IMR-90 (cell line): ENCODE measurements around the gene ADAM33. TPM values are rescaled to one million over a fixed set of nuclear protein-coding genes. Genes with fewer than 3 reads are reported as not detected.

Experiments used
- ATAC-seq: fragments of 200-7000 bp; cut with Tn5 transposase; 2 replicates; pipeline ENCODE4 v1.9.1; 2020; ENCODE audit warnings: low read depth, mild to moderate bottlenecking, moderate library complexity
- BruUV-seq: library from RNA; stranded (reverse); fragments of 400-500 nt; replicated peaks from 2 replicates; lab custom pipeline; 2021; lab: Mats Ljungman, UMichigan
- CTCF ChIA-PET: fragments of 300-600 bp; formaldehyde crosslinking; extraction: SDS; loops from one replicate; lab custom pipeline; 2021; ENCODE audit warnings: antibody characterized with exemption; lab: Yijun Ruan, JAX
- POLR2A ChIA-PET: fragments of 300-600 bp; sonication (Branson Sonifier 250); formaldehyde crosslinking; loops from one replicate; lab custom pipeline; 2022; ENCODE audit warnings: antibody characterized with exemption; ENCODE audit not compliant: unreplicated experiment; lab: Charles Lee
- DNase-seq: peaks from one replicate; pipeline ENCODE4 v3.0.0; 2013
- H2AFZ ChIP-seq: replicated peaks from 2 replicates; pipeline ENCODE3; 2013; ENCODE audit warnings: low read length, mild to moderate bottlenecking; ENCODE audit not compliant: poor library complexity
- H2AK5ac ChIP-seq: 2 replicates; pipeline ENCODE4 v1.6.1; 2013; ENCODE audit warnings: low read depth, low read length, inconsistent platforms
- H2AK9ac ChIP-seq: replicated peaks from 2 replicates; pipeline ENCODE3; 2013; ENCODE audit warnings: mild to moderate bottlenecking, low read depth, low read length, moderate library complexity; ENCODE audit not compliant: poor library complexity
- H2BK120ac ChIP-seq: 2 replicates; pipeline ENCODE4 v1.6.1; 2013; ENCODE audit warnings: low read depth, low read length, inconsistent platforms
- H2BK15ac ChIP-seq: 3 replicates; pipeline ENCODE4 v1.6.1; 2013; ENCODE audit warnings: low read depth, low read length, inconsistent platforms
- H2BK20ac ChIP-seq: 2 replicates; pipeline ENCODE4 v1.6.1; 2013; ENCODE audit warnings: low read depth, mild to moderate bottlenecking, inconsistent platforms, low read length, moderate library complexity
- H2BK5ac ChIP-seq: 2 replicates; pipeline ENCODE4 v1.6.1; 2013; ENCODE audit warnings: mild to moderate bottlenecking, low read depth, low read length, inconsistent platforms; ENCODE audit not compliant: poor library complexity, severe bottlenecking
- H3K14ac ChIP-seq: replicated peaks from 2 replicates; pipeline ENCODE4 v1.6.1; 2013; ENCODE audit warnings: low read depth, low read length, inconsistent platforms
- H3K18ac ChIP-seq: 2 replicates; pipeline ENCODE4 v1.6.1; 2013; ENCODE audit warnings: low read depth, low read length, control low read depth
- H3K23ac ChIP-seq: 2 replicates; pipeline ENCODE4 v1.6.1; 2013; ENCODE audit warnings: low read depth, low read length, inconsistent platforms
- H3K27ac ChIP-seq: 2 replicates; pipeline ENCODE4 v1.5.1; 2013; ENCODE audit warnings: mild to moderate bottlenecking, control low read depth, low read length; ENCODE audit not compliant: insufficient read depth
- H3K27me3 ChIP-seq: 2 replicates; pipeline ENCODE4 v1.6.1; 2013; ENCODE audit warnings: low read length; ENCODE audit not compliant: control insufficient read depth, insufficient read depth
- H3K36me3 ChIP-seq: 2 replicates; pipeline ENCODE4 v1.6.1; 2013; ENCODE audit warnings: low read length, mixed read lengths; ENCODE audit not compliant: control insufficient read depth, insufficient read depth
- H3K4ac ChIP-seq: 2 replicates; pipeline ENCODE4 v1.6.1; 2013; ENCODE audit warnings: low read depth, low read length, inconsistent platforms
- H3K4me1 ChIP-seq: 2 replicates; pipeline ENCODE4 v1.6.1; 2013; ENCODE audit warnings: low read length, mixed read lengths; ENCODE audit not compliant: control insufficient read depth, insufficient read depth
- H3K4me2 ChIP-seq: 2 replicates; pipeline ENCODE4 v1.6.1; 2013; ENCODE audit warnings: low read depth, mild to moderate bottlenecking, control low read depth, low read length, moderate library complexity
- H3K4me3 ChIP-seq: 2 replicates; pipeline ENCODE4 v1.5.1; 2013; ENCODE audit warnings: low read depth, mild to moderate bottlenecking, control low read depth, low read length, moderate library complexity; ENCODE audit not compliant: insufficient read depth
- H3K56ac ChIP-seq: 2 replicates; pipeline ENCODE4 v1.6.1; 2013; ENCODE audit warnings: low read length, inconsistent platforms; ENCODE audit not compliant: insufficient read depth; ENCODE audit errors: extremely low read depth
- H3K79me1 ChIP-seq, 2 experiments: 2 replicates each; pipeline ENCODE4 v1.6.1; 2013; ENCODE audit warnings: low read length in 2 of 2, inconsistent platforms in 1 of 2, low read depth in 1 of 2
- H3K9ac ChIP-seq: 2 replicates; pipeline ENCODE4 v1.6.1; 2013; ENCODE audit warnings: low read depth, low read length, control low read depth
- H3K9me1 ChIP-seq: 2 replicates; pipeline ENCODE4 v1.6.1; 2013; ENCODE audit warnings: low read length, inconsistent platforms; ENCODE audit not compliant: insufficient read depth
- H3K9me3 ChIP-seq: 2 replicates; pipeline ENCODE4 v1.6.1; 2013; ENCODE audit warnings: low read length; ENCODE audit not compliant: control insufficient read depth, insufficient read depth
- H4K20me1 ChIP-seq: 2 replicates; pipeline ENCODE4 v1.6.1; 2013; ENCODE audit warnings: low read length, inconsistent platforms; ENCODE audit not compliant: insufficient read depth
- H4K5ac ChIP-seq: 2 replicates; pipeline ENCODE4 v1.6.1; 2013; ENCODE audit warnings: mild to moderate bottlenecking, low read depth, low read length, control low read depth
- H4K8ac ChIP-seq, 2 experiments: 2 replicates each; pipeline ENCODE4 v1.6.1; 2013; ENCODE audit warnings: low read depth in 2 of 2, low read length in 2 of 2, control low read depth in 1 of 2, inconsistent platforms in 1 of 2
- H4K91ac ChIP-seq: 2 replicates; pipeline ENCODE4 v1.6.1; 2013; ENCODE audit warnings: low read depth, low read length, inconsistent platforms; ENCODE audit not compliant: insufficient read depth
- BHLHE40 ChIP-seq: fragments of 150-350 bp; IDR thresholded peaks from 2 replicates; pipeline ENCODE4 v1.6.1; 2016; ENCODE audit warnings: mild to moderate bottlenecking, low read depth, low read length
- CHD1 ChIP-seq: IDR thresholded peaks from 2 replicates; pipeline ENCODE4 v1.6.1; 2012; ENCODE audit warnings: low read depth, low read length, improper control_type of control experiment
- FOS ChIP-seq: fragments of 150-350 bp; IDR thresholded peaks from 2 replicates; pipeline ENCODE4 v1.6.1; 2016; ENCODE audit warnings: low read depth, low read length
- MAFK ChIP-seq: IDR thresholded peaks from 2 replicates; pipeline ENCODE4 v1.6.1; 2012; ENCODE audit warnings: low read depth, low read length, improper control_type of control experiment
- MAZ ChIP-seq: IDR thresholded peaks from 2 replicates; pipeline ENCODE4 v1.6.1; 2012; ENCODE audit warnings: low read depth, mild to moderate bottlenecking, low read length, improper control_type of control experiment, moderate library complexity, borderline replicate concordance
- RAD21 ChIP-seq: IDR thresholded peaks from 2 replicates; pipeline ENCODE4 v1.6.1; 2012; ENCODE audit warnings: low read length, improper control_type of control experiment
- RCOR1 ChIP-seq: IDR thresholded peaks from 2 replicates; pipeline ENCODE4 v1.6.1; 2012; ENCODE audit warnings: mild to moderate bottlenecking, low read length, improper control_type of control experiment; ENCODE audit not compliant: insufficient replicate concordance
- RFX5 ChIP-seq: IDR thresholded peaks from 2 replicates; pipeline ENCODE4 v1.8.0; 2012; ENCODE audit warnings: low read depth, mild to moderate bottlenecking, low read length, moderate library complexity
- SMC3 ChIP-seq: fragments of 150-350 bp; IDR thresholded peaks from 2 replicates; pipeline ENCODE4 v1.6.1; 2016; ENCODE audit warnings: low read depth, mild to moderate bottlenecking, antibody characterized with exemption, low read length, moderate library complexity
- WGBS, 2 experiments: methylation state at CpG; one replicate each; pipeline versions ENCODE4 v1.1.5 to v1.1.7; 2013; ENCODE audit warnings: missing lambda C conversion rate in 2 of 2; ENCODE audit not compliant: insufficient read length in 1 of 2; ENCODE audit errors: extremely low coverage in 2 of 2; 5-methylcytosine and 5-hydroxymethylcytosine counted together
- dilution Hi-C: fragments of 300-500 bp; cut with HindIII; formaldehyde crosslinking; loops from one replicate; pipeline ENCODE4 v1.14.3; 2018; ENCODE audit warnings: low sequenced_read_pairs; ENCODE audit not compliant: unreplicated experiment
- in situ Hi-C: fragments of 300-500 bp; cut with MboI; formaldehyde crosslinking; loops from 3 replicates; pipeline ENCODE4 v1.14.3; 2019; ENCODE audit warnings: low sequenced_read_pairs, inconsistent platforms, mixed read lengths
- intact Hi-C: fragments of 100-400 bp; cut with micrococcal nuclease; formaldehyde crosslinking; loops from 2 replicates; pipeline ENCODE4 v1.10.0; 2022
- polyA plus RNA-seq, 3 experiments: library from polyadenylated mRNA; depleted of rRNA; stranded (reverse); fragments of >200 nt; gene quantifications; 2 replicates each; pipeline ENCODE4 v1.2.3, GENCODE V29; 2012; ENCODE audit warnings: low replicate concordance in 1 of 3
- total RNA-seq: library from RNA; depleted of rRNA; stranded (reverse); fragments of >200 nt; gene quantifications from 2 replicates; pipeline ENCODE4 v1.2.3, GENCODE V29; 2012
- TF ChIP-seq, protein P1 (sequence below): fragments of 150-350 bp; IDR thresholded peaks from 2 replicates; pipeline ENCODE4 v1.6.1; 2017; ENCODE audit warnings: mild to moderate bottlenecking, antibody characterized with exemption, low read length, low read depth
- TF ChIP-seq, protein P2 (sequence below): conservative IDR thresholded peaks from 2 replicates; pipeline ENCODE4 v1.5.1; 2012; ENCODE audit warnings: mild to moderate bottlenecking, low read depth, low read length, improper control_type of control experiment

Gene ADAM33
- total and polyA plus RNA-seq, 2 of the 4 experiments (the other 2 are of a cell fraction), result 0.18 to 1.7 TPM

DNA sequence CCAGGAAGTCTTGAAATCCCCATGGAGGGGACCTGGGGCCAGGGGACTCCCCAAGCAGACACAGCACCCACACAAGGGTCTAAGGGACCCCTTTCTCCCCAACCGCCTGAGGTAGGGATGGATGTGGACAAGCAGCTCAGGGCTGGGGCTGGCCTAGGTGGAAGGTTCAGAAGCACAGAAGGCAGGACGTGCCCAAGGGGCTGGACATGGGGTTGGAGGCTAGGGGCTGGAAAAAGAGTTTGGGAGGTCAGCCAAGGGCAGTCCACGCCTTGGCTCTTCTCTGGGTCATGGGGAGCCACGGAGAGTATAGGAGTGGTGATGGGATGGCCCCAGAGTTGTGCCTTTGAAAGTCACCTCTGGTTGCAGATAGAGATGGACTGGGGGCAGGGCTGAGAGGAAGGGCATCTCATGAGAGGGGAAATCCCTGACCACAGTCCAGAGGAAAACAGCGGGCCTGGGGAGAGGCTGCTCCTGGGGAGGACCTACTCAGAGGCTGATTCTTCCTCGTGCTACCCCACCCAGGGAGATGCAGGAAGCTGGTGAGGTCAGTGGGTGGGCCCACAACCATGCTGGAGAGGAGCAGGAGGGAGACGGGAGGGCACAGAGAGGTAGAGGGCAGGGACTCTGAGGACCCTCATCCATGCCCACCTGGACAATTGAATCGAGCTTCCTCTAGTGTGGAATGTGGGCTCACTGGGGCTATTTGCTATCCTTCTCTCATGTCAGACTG is 48.2 kb upstream of the ADAM33 start:
- H3K4me1 ChIP-seq, result no peaks in the 10 kb centered on the region
- H3K27ac ChIP-seq, result no peak overlapping the region
- intact Hi-C loops (no loop called here), in situ Hi-C loops (no loop called here), dilution Hi-C loops (no loop called here)
- H4K5ac ChIP-seq, result no peak overlapping the region
- DNase-seq (no peak), ATAC-seq (no peak)
- H3K23ac ChIP-seq, result no peak overlapping the region
- no peak overlapping the region for H3K4me3 ChIP-seq
- no peak overlapping the region for H4K8ac ChIP-seq
- no TSS peak for BruUV-seq
- WGBS, 2 experiments, result 60% methylated on average over 3 of the region's 8 CpGs; no CpG with 5 or more reads in 1 of the 2 experiments
- no peak overlapping the region for H2BK15ac ChIP-seq
- no peak overlapping the region for H2BK120ac ChIP-seq
- H2BK5ac ChIP-seq, result no peak overlapping the region
- ChIA-PET POLR2A (no interaction called here), CTCF (no interaction called here)
- H4K20me1 ChIP-seq, result no peaks in the 10 kb centered on the region
- no peak overlapping the region for H3K14ac ChIP-seq
- no peak overlapping the region for H4K91ac ChIP-seq
- H3K36me3 ChIP-seq, result no peaks in the 10 kb centered on the region
- H3K18ac ChIP-seq, result no peak overlapping the region
- no peak overlapping the region for H2AK5ac ChIP-seq
- H3K79me1 ChIP-seq, result no peaks in the 10 kb centered on the region
- H3K27me3 ChIP-seq, result peaks cover 73% of the 10 kb centered on the region
- H2AFZ ChIP-seq, result no peak overlapping the region
- H3K9ac ChIP-seq, result no peak overlapping the region
- H2AK9ac ChIP-seq, result no peak overlapping the region
- H3K9me1 ChIP-seq, result peaks cover 2% of the 10 kb centered on the region; the same call in 1 of the 2 replicates
- H3K9me3 ChIP-seq, result no peaks in the 10 kb centered on the region
- H3K4ac ChIP-seq, result no peak overlapping the region
- no peak overlapping the region for H3K56ac ChIP-seq
- no peak overlapping the region for H2BK20ac ChIP-seq
- TF ChIP-seq FOS, result no peak
- TF ChIP-seq RFX5, result no peak
- TF ChIP-seq, protein P1, sequence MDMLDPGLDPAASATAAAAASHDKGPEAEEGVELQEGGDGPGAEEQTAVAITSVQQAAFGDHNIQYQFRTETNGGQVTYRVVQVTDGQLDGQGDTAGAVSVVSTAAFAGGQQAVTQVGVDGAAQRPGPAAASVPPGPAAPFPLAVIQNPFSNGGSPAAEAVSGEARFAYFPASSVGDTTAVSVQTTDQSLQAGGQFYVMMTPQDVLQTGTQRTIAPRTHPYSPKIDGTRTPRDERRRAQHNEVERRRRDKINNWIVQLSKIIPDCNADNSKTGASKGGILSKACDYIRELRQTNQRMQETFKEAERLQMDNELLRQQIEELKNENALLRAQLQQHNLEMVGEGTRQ, result no peak
- TF ChIP-seq RAD21, result no peak
- TF ChIP-seq CHD1, result no peak
- TF ChIP-seq, protein P2, sequence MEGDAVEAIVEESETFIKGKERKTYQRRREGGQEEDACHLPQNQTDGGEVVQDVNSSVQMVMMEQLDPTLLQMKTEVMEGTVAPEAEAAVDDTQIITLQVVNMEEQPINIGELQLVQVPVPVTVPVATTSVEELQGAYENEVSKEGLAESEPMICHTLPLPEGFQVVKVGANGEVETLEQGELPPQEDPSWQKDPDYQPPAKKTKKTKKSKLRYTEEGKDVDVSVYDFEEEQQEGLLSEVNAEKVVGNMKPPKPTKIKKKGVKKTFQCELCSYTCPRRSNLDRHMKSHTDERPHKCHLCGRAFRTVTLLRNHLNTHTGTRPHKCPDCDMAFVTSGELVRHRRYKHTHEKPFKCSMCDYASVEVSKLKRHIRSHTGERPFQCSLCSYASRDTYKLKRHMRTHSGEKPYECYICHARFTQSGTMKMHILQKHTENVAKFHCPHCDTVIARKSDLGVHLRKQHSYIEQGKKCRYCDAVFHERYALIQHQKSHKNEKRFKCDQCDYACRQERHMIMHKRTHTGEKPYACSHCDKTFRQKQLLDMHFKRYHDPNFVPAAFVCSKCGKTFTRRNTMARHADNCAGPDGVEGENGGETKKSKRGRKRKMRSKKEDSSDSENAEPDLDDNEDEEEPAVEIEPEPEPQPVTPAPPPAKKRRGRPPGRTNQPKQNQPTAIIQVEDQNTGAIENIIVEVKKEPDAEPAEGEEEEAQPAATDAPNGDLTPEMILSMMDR, result no peak
- TF ChIP-seq MAZ, result no peak
- TF ChIP-seq MAFK, result no peak
- no peak for TF ChIP-seq SMC3
- TF ChIP-seq BHLHE40, result no peak
- no peak for TF ChIP-seq RCOR1
- H3K4me2 ChIP-seq, result no peak overlapping the region
